ENCODE results near the gene PHF14.

DNA sequence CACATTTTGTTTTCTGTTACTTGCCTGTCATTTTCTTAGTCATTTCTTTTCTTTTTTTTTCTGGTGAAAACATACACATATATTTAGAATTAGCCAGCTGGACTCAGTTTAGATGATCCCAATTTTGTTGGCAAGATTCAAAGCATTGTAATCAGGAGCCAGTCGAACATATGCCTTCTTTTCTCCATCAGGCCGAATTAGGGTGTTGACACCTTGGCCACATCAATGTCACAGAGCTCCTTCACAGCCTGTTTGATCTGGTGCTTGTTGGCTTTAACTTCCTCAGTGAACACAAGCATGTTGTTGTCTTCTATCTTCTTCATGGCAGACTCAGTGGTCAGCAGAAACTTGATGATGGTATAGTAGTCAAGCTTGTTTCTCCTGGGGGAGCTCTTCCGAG is 32.6 kb downstream of the PHF14 start:
- TF ChIP-seq SUZ12 (IDR thresholded peaks at IDR 0.05; ENCODE audit: extremely low read depth, insufficient read depth, insufficient read length), result no peak
- TF ChIP-seq YY1 (IDR thresholded peaks at IDR 0.05; ENCODE audit: insufficient read depth, insufficient read length), result no peak
